Activated CD4-positive, alpha-beta T cell treated with anti-CD3 and anti-CD28 coated beads for 36 hours (primary cell): ENCODE data around the gene FAM163A. TPM values are rescaled to one million over a fixed set of nuclear protein-coding genes. Genes with fewer than 3 reads are reported as not detected.

Experiments
- ATAC-seq: fragments of 200-7000 bp; cut with Tn5 transposase; one replicate; pipeline ENCODE4 v1.10.0; 2021; ENCODE audit warnings: mild to moderate bottlenecking, moderate library complexity
- CTCF ChIA-PET: fragments of 350-600 bp; sonication (Branson Sonifier 250); formaldehyde crosslinking; loops from one replicate; lab custom pipeline; 2021; ENCODE audit warnings: antibody characterized with exemption; lab: Charles Lee
- POLR2A ChIA-PET: fragments of 350-600 bp; sonication (Branson Sonifier 250); formaldehyde crosslinking; loops from one replicate; lab custom pipeline; 2021; ENCODE audit warnings: antibody characterized with exemption, inconsistent platforms; lab: Charles Lee
- DNase-seq: peaks from one replicate; pipeline ENCODE4 v3.0.0-alpha.2; 2020
- H3K27ac Mint-ChIP-seq: one replicate; pipeline ENCODE4 v1.8.0; 2021; ENCODE audit warnings: mixed read lengths
- H3K27me3 Mint-ChIP-seq: one replicate; pipeline ENCODE4 v1.8.0; 2021; ENCODE audit warnings: mixed read lengths
- H3K36me3 Mint-ChIP-seq: one replicate; pipeline ENCODE4 v1.8.0; 2021; ENCODE audit warnings: low read depth, mixed read lengths
- H3K4me1 Mint-ChIP-seq: one replicate; pipeline ENCODE4 v1.8.0; 2021; ENCODE audit warnings: mixed read lengths
- H3K4me3 Mint-ChIP-seq: one replicate; pipeline ENCODE4 v1.8.0; 2021; ENCODE audit warnings: mild to moderate bottlenecking, moderate library complexity, mixed read lengths
- H3K9me3 Mint-ChIP-seq: one replicate; pipeline ENCODE4 v1.8.0; 2021; ENCODE audit warnings: low read depth, mixed read lengths
- intact Hi-C, 2 experiments: fragments of 100-400 bp; cut with DNase I in 1 of 2; cut with micrococcal nuclease in 1 of 2; formaldehyde crosslinking; loops; one replicate each; pipeline versions ENCODE4 v1.14.2 to v1.15.1; 2022 to 2024; cut with DNase I, micrococcal nuclease
- total RNA-seq, 2 experiments: library from RNA; stranded (reverse); gene quantifications; one replicate each; pipeline ENCODE4 v1.2.3, GENCODE V29; 2021

Gene FAM163A
- total RNA-seq, 2 experiments from 2014 or later = not detected

DNA sequence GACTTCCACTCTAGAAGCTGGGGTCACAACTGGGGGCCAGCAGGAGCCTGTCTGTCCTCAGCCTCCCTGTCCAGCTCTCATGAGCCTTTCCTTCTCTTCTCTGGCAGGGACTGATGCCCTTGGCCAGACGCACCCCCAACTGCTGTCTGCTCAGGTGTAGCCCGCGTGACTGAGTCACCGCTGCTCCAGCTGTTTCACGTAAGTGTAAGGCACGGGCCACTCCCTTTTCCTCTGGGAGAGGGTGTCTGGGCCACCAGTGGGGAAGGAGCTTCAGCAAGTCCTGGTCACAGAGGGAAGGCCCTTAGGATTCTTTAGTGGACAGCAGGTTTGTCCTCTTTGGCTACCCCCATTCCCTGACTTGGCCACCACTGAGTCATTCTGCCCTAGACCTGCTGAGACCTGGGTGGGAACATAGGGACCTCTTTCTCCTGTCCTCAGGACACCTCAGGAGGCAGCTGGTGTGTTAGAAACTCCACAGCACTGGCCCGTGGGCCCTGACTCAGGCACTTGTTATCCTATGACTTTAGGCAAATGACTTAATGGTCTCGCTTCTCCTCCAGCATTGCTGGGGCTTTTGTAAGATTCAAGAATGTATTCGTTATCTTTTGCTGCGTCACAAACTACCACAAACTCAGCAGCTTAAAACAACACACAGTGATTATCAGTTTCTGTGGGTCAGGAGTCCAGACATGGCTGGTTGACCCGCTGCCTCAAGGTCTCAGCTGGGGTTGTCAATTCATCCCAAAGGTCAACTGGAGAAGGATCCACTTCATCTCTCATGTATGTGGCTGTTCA lies 64.8 kb downstream of the FAM163A start:
- Mint-ChIP-seq H3K27ac (no peak overlapping the region), H3K9me3 (no peaks in the 10 kb centered on the region), H3K4me3 (no peak overlapping the region), H3K36me3 (no peaks in the 10 kb centered on the region), H3K4me1 (peaks cover 4% of the 10 kb centered on the region), H3K27me3 (peaks cover 2% of the 10 kb centered on the region)
- DNase-seq (no peak), ATAC-seq (no peak)
- ChIA-PET POLR2A (no interaction called here), CTCF (interaction anchor here (4.0 to 13.4 kb wide), 2 partner anchors 13 to 102 kb away, joined by 60 to 619 read pairs; no protein-coding TSS in a partner anchor)
- intact Hi-C loops = no loop called here

DNA sequence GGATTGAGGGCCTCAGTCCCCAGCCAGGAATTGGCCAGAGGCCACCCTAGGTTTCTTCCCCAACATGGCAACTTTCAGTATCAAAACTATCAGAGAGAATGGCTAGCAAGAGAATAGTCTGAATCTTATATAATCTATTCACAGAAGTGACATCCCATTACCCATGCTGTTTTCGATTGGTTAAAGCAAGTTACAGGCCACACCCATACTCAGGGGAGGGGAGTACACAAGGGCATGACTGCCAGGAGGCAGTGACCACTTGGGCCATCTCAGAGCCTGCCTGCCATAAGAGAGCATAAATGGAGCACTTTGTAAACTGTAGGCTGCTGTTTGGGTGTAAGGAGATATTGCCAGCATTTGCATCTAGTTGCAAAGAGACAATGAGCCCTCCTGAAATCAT lies 65.4 kb downstream of the FAM163A start:
- H3K36me3 Mint-ChIP-seq = no peaks in the 10 kb centered on the region
- H3K4me1 Mint-ChIP-seq = peaks cover 4% of the 10 kb centered on the region
- ChIA-PET POLR2A (no interaction called here), CTCF (interaction anchor here (2.0 to 13.4 kb wide), 6 partner anchors 12 to 102 kb away, joined by 6 to 619 read pairs (median 19); no protein-coding TSS in a partner anchor)
- no peak overlapping the region for H3K27ac Mint-ChIP-seq
- no peak overlapping the region for H3K4me3 Mint-ChIP-seq
- intact Hi-C loops = no loop called here
- ATAC-seq (no peak), DNase-seq (no peak)
- peaks cover 2% of the 10 kb centered on the region for H3K27me3 Mint-ChIP-seq
- H3K9me3 Mint-ChIP-seq = no peaks in the 10 kb centered on the region

DNA sequence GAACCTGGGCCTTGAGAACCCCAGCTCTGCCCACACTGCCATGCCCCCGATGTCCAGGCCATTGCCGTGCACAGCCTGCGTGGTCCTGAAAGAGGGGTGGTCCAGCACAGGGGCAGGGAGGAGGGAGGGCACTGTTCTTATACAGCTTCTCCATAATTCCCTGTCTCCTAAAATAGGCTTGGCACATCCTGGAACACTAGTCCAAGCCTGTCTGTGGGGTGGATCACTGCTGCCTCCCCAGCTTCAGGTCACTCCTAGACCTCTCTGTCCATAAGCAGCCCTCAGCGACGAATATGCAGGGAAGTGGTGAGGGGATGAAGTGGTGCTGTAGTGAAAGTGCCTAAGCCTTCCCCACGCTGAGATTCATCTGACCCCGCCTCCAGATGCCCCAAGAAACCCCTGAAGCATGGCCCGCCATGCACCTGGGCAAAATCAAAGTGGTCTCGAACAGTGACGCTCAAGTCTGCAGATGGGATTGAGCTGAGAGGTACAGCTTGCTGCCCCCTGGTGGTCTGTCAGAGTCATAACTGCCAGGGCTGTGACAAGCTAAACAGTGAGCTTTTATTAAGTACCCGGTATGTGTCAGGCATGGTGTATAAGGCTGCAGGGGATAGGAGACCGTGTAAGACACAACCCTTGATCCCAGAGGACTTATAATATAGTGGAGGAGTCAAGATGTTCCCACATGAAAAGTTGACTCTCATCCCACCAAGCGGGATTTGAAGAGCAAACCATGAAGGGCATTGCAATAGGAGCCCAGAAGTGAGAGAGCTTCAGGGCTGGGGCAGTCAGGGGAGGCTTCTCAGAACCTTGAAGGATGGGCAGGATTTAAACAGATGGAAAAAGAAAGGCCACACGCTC lies 66.6 kb downstream of the FAM163A start:
- DNase-seq = peak; percentile 80
- ChIA-PET CTCF (interaction anchor here (0.6 to 13.4 kb wide), 53 partner anchors 9 to 1499 kb away, joined by 3 to 619 read pairs (median 5); partner anchors contain the start of gene TOR1AIP2), POLR2A (interaction anchor here (1.0 kb wide), 1 partner anchor 104 kb away, joined by 6 read pairs; no protein-coding TSS in a partner anchor)
- H3K36me3 Mint-ChIP-seq = no peaks in the 10 kb centered on the region
- H3K9me3 Mint-ChIP-seq = no peaks in the 10 kb centered on the region
- no peak overlapping the region for H3K27ac Mint-ChIP-seq
- H3K27me3 Mint-ChIP-seq = peaks cover 2% of the 10 kb centered on the region
- peaks cover 11% of the 10 kb centered on the region for H3K4me1 Mint-ChIP-seq
- ATAC-seq = peak; percentile 65
- intact Hi-C loops = loop anchor here (1.0 to 10.0 kb wide), 3 partner anchors 103 to 730 kb away; partner anchors contain the start of gene TOR3A (in 1 of the 2)
- no peak overlapping the region for H3K4me3 Mint-ChIP-seq

DNA sequence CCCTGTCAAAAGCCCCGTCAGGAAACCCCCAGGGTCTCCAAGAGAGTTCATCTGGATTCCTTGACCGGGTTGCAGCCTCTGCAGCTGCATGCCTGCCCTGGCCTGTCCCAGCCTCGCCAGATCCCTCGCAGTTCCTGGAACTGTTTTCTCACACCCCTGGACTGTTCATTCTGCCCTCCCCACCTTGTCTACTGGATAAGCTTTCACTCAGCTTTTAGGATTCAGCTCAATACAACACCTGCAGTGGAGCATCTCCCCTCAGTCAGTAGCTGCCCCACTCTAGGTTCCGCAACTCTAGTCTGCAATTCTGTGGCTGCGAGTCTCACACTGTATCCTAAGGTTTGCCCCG lies 67.2 kb downstream of the FAM163A start:
- Mint-ChIP-seq H3K27ac (no peak overlapping the region), H3K36me3 (no peaks in the 10 kb centered on the region), H3K27me3 (peaks cover 2% of the 10 kb centered on the region), H3K4me3 (no peak overlapping the region), H3K9me3 (no peaks in the 10 kb centered on the region), H3K4me1 (peaks cover 17% of the 10 kb centered on the region)
- ATAC-seq (no peak), DNase-seq (no peak)
- ChIA-PET POLR2A (interaction anchor here (1.0 kb wide), 1 partner anchor 104 kb away, joined by 6 read pairs; no protein-coding TSS in a partner anchor), CTCF (interaction anchor here (0.6 to 13.4 kb wide), 47 partner anchors 9 to 731 kb away, joined by 3 to 619 read pairs (median 5); partner anchors contain the start of gene TOR1AIP2)
- intact Hi-C loops = loop anchor here in 1 of 2 experiments (1.0 to 10.0 kb wide), 2 partner anchors 104 to 726 kb away; partner anchors contain the start of gene TOR3A

DNA sequence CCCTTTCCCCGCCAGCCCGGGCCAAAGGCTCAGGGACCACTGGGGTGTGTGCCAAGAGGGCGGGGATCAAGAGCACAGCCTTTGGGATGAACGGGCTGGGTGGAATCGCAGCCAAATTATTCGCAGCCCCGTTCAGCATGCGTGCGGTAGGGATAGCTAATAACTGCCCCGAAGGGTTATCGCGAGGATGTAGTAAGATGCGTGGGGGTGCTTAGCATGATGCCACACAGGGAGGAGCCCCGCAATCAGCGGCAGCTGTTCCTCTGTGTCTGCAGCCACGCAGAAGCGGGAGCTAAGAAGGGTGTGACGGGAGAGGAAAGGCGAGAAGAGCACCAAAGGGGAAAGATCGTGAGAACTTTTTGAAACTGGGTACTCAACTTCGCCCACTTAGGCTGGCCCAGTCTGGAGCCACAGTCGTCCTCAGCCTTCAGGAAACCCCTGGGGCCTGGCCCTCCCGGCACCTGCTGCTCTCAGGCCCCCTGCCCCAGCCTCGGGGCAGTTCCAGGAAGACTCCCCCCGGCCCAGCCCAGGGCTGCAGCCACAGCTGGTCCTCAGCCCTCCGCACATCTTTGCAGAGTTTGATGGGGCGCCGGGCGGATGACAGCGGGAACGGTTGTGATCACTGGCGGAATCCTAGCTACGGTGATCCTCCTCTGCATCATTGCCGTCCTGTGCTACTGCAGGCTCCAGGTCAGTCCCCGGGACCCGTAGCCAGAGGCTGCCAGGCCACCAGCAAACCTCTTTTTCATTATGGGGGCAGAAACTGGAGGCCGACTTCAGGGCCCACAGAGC lies 69.6 kb downstream of the FAM163A start:
- intact Hi-C loops = loop anchor here in 1 of 2 experiments (10.0 kb wide), 1 partner anchor 728 kb away; the partner anchor contains the start of gene TOR3A
- DNase-seq = no peak
- H3K27me3 Mint-ChIP-seq = peaks cover 2% of the 10 kb centered on the region
- H3K27ac Mint-ChIP-seq = no peak overlapping the region
- ChIA-PET CTCF (interaction anchor here (0.6 to 13.4 kb wide), 9 partner anchors 11 to 1518 kb away, joined by 3 to 619 read pairs (median 3); no protein-coding TSS in a partner anchor), POLR2A (no interaction called here)
- no peak for ATAC-seq
- H3K4me3 Mint-ChIP-seq = no peak overlapping the region
- no peaks in the 10 kb centered on the region for H3K9me3 Mint-ChIP-seq
- H3K4me1 Mint-ChIP-seq = peaks cover 21% of the 10 kb centered on the region
- no peaks in the 10 kb centered on the region for H3K36me3 Mint-ChIP-seq

DNA sequence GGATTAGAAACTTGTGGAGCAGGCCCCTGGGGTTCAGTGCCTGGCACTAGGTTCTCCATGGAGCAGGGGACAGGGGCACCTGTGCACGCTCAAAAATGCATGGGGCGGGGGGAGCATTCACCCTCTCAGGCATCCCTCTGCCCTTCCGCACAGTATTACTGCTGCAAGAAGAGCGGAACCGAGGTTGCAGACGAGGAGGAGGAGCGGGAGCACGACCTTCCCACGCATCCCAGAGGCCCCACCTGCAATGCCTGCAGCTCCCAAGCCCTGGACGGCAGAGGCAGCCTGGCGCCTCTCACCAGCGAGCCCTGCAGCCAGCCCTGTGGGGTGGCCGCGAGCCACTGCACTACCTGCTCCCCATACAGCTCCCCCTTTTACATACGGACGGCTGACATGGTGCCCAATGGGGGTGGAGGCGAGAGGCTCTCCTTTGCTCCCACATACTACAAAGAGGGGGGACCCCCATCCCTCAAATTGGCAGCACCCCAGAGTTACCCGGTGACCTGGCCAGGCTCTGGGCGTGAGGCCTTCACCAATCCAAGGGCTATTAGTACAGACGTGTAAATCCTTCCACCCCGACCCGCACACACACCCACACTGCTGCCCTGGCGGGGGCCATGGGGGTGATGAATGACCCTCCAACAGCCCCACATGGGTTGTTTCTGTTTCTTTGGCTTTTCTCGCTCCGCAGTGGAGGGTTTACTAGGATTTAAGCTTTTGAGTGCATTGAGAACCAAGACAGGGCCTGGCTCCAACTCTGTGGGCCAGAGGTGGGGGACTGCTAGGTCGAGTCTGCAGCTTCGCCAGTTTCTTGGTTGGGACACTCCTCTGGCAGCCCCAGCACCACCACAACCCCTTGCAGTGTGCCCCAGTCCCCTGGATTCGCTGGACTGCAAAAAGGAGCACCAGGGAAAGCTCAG lies 70.8 kb downstream of the FAM163A start:
- ChIA-PET POLR2A (interaction anchor here (0.7 kb wide), 1 partner anchor 107 kb away, joined by 3 read pairs; no protein-coding TSS in a partner anchor), CTCF (interaction anchor here (0.6 to 13.4 kb wide), 54 partner anchors 8 to 1517 kb away, joined by 3 to 619 read pairs (median 5); partner anchors contain the start of genes CEP350, FAM163A and SOAT1)
- Mint-ChIP-seq H3K27me3 (peaks cover 2% of the 10 kb centered on the region), H3K36me3 (no peaks in the 10 kb centered on the region), H3K4me3 (peak overlapping the region; percentile 84), H3K9me3 (no peaks in the 10 kb centered on the region), H3K27ac (no peak overlapping the region), H3K4me1 (peaks cover 21% of the 10 kb centered on the region)
- no peak for DNase-seq
- no peak for ATAC-seq
- intact Hi-C loops = loop anchor here (1.0 to 10.0 kb wide), 3 partner anchors 108 to 729 kb away; partner anchors contain the start of gene TOR3A (in 1 of the 2)

DNA sequence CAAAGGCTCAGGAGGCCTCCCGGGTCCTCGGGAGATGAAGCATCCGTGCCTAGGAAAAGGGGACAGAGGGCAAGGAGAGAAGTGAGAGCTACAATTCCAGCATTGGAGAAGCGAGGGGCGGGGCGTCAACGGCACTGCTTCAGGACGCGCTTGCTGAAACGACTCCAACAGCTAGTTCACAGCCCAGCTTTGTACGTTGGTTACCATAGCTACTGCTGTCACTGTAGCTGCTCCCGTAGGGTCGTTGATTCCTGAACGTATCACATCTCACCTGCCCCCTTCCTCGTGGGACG lies 71.4 kb downstream of the FAM163A start:
- DNase-seq = no peak
- intact Hi-C loops = loop anchor here (1.0 to 10.0 kb wide), 3 partner anchors 108 to 730 kb away; partner anchors contain the start of gene TOR3A (in 1 of the 2)
- Mint-ChIP-seq H3K4me1 (peaks cover 21% of the 10 kb centered on the region), H3K9me3 (no peaks in the 10 kb centered on the region), H3K27me3 (peaks cover 2% of the 10 kb centered on the region), H3K4me3 (peak overlapping the region; percentile 84), H3K36me3 (no peaks in the 10 kb centered on the region), H3K27ac (no peak overlapping the region)
- CTCF ChIA-PET = interaction anchor here (0.6 to 13.4 kb wide), 62 partner anchors 9 to 1365 kb away, joined by 3 to 619 read pairs (median 5); partner anchors contain the start of genes CEP350, FAM163A and SOAT1
- no peak for ATAC-seq
- POLR2A ChIA-PET = interaction anchor here (0.7 kb wide), 1 partner anchor 108 kb away, joined by 3 read pairs; no protein-coding TSS in a partner anchor

DNA sequence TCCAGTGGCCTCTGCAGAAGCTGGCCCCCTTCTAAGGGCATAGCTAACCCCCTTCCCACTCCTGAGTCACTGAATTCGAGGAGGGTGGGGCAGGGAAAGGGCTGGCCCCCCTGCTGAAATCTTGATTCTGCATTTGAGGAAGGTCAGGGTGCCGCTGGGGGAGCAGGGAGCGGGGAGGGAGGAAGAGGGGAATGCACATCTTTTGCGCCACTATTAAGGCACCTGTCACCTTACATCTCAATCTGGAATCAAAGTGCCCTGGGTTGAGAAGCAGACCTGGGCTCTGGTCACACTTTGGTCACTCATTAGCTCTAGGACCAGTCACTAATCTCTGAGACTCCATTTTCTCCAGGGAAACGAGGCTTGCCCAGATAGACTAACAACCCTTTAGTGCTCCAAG lies 72.5 kb downstream of the FAM163A start:
- H3K4me1 Mint-ChIP-seq = peaks cover 17% of the 10 kb centered on the region
- H3K4me3 Mint-ChIP-seq = peak overlapping the region; percentile 84
- H3K27me3 Mint-ChIP-seq = no peaks in the 10 kb centered on the region
- H3K27ac Mint-ChIP-seq = peak overlapping the region; percentile 79
- ATAC-seq (no peak), DNase-seq (no peak)
- no peaks in the 10 kb centered on the region for H3K36me3 Mint-ChIP-seq
- no peaks in the 10 kb centered on the region for H3K9me3 Mint-ChIP-seq
- intact Hi-C loops = loop anchor here (2.0 to 10.0 kb wide), 3 partner anchors 363 to 1187 kb away; partner anchors contain the start of gene TOR3A (in 1 of the 2)
- CTCF ChIA-PET = interaction anchor here (0.8 to 13.4 kb wide), 29 partner anchors 8 to 735 kb away, joined by 3 to 619 read pairs (median 7); partner anchors contain the start of gene CEP350
- POLR2A ChIA-PET = no interaction called here

DNA sequence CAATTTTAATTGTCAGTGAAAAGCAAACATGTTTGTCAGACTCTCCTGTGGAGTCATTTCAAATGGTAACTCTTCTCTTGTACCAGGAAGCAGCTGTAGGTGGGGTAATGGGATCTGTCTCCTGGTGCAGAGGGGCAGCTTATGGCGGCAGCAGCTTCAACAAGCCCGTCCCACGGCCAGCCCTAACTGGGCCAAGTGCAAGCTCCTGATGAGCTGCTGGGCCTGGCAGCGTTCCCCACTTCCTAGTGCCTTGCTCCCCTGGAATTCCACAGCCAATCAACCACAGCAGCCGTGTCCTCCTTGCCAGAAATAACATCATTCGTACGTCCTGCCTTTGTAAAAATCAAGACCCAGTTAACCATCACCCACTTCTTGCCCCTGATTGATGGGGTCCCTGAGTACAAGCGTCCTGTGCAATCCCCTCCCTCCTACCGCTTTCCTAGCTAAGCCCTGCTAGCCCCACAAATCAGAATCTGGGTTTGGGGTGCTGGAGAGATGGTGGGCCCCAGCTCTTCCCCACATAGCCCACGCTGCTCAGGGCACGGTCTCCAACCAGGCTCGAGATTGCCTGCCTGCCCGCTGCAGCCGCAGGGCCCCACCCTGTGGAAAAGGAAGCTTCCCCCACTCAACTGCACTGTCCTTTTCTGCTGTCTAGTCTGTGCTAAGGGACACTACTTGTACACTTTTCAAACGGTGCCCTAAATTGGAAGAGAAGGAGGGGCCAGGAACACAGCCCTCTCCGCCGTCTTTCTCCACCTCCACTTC lies 73.3 kb downstream of the FAM163A start:
- ATAC-seq (no peak), DNase-seq (no peak)
- Mint-ChIP-seq H3K27me3 (no peaks in the 10 kb centered on the region), H3K9me3 (no peaks in the 10 kb centered on the region), H3K4me1 (peaks cover 17% of the 10 kb centered on the region), H3K36me3 (no peaks in the 10 kb centered on the region), H3K4me3 (peak overlapping the region; percentile 84), H3K27ac (no peak overlapping the region)
- CTCF ChIA-PET = interaction anchor here (0.5 to 13.4 kb wide), 3 partner anchors 11 to 110 kb away, joined by 4 to 619 read pairs (median 9); no protein-coding TSS in a partner anchor
- POLR2A ChIA-PET = no interaction called here
- intact Hi-C loops = loop anchor here (5.0 to 10.0 kb wide), 2 partner anchors 732 to 1186 kb away; partner anchors contain the start of gene TOR3A (in 1 of the 2)
